Measurements from ENCODE around the gene ANKS3. TPM values are rescaled to one million over a fixed set of nuclear protein-coding genes. Genes with fewer than 3 reads are reported as not detected.

ANKS3 gene
- total RNA-seq, 1 experiment from 2014 or later = 22.6 TPM

- TF ChIP-seq EZH2 (IDR thresholded peaks at IDR 0.05; ENCODE audit: low read length, unreplicated experiment) = no peak
- no peak for TF ChIP-seq EZH2phosphoT487 (IDR thresholded peaks at IDR 0.05; ENCODE audit: borderline replicate concordance, low read length)
- TF ChIP-seq CTCF (conservative IDR thresholded peaks at IDR 0.05; ENCODE audit: low read depth, low read length) = no peak
- Histone ChIP-seq H3K27me3 (ENCODE audit: low read length) (no peaks in the 10 kb centered on the region), H3K4me3 (ENCODE audit: low read length) (no peak overlapping the region), H3K79me2 (ENCODE audit: low read length) (peaks cover 3% of the 10 kb centered on the region), H2AFZ (ENCODE audit: low read length) (no peak overlapping the region), H3K4me2 (ENCODE audit: low read length) (no peak overlapping the region), H3K9me2 (replicated peaks; ENCODE audit: low read length) (no peaks in the 10 kb centered on the region), H3K4me1 (ENCODE audit: insufficient read depth, low read length) (peaks cover 8% of the 10 kb centered on the region; the same call in 1 of the 2 replicates), H3K36me3 (ENCODE audit: low read depth, low read length) (no peaks in the 10 kb centered on the region), H3F3A (ENCODE audit: low read length, unreplicated experiment) (no peaks in the 10 kb centered on the region), H3K9ac (ENCODE audit: low read length) (no peak overlapping the region), H3K27ac (ENCODE audit: low read length) (no peak overlapping the region), H4K20me1 (ENCODE audit: low read length) (no peaks in the 10 kb centered on the region), H3K9me3 (ENCODE audit: low read length) (no peaks in the 10 kb centered on the region)
- ChIA-PET POLR2A (ENCODE audit: unreplicated experiment) (no interaction called here), CTCF (no interaction called here)
- BruUV-seq (replicated peaks) = no TSS peak
- no peak for DNase-seq
- intact Hi-C loops (cut with micrococcal nuclease) = no loop called here
- no peak for ATAC-seq
Measured at GRCh38 chr16:4771646-4772045, 37.6 kb upstream of the ANKS3 start.

GRCh38 chr16:4769306-4769638, 35.2 kb upstream of the ANKS3 start:
- POLR2A ChIA-PET (ENCODE audit: unreplicated experiment) = no interaction called here
- ATAC-seq = no peak
- BruUV-seq (replicated peaks) = no TSS peak
- Histone ChIP-seq H3K9ac (ENCODE audit: low read length) (no peak overlapping the region), H4K20me1 (ENCODE audit: low read length) (no peaks in the 10 kb centered on the region), H2AFZ (ENCODE audit: low read length) (peak overlapping the region; percentile 85), H3K27me3 (ENCODE audit: low read length) (no peaks in the 10 kb centered on the region), H3K4me1 (ENCODE audit: insufficient read depth, low read length) (peaks cover 15% of the 10 kb centered on the region), H3K27ac (ENCODE audit: low read length) (no peak overlapping the region), H3K4me3 (ENCODE audit: low read length) (peak overlapping the region; percentile 64), H3K36me3 (ENCODE audit: low read depth, low read length) (no peaks in the 10 kb centered on the region), H3K4me2 (ENCODE audit: low read length) (peak overlapping the region; percentile 92), H3K9me3 (ENCODE audit: low read length) (no peaks in the 10 kb centered on the region), H3K79me2 (ENCODE audit: low read length) (peaks cover 20% of the 10 kb centered on the region), H3F3A (ENCODE audit: low read length, unreplicated experiment) (no peaks in the 10 kb centered on the region), H3K9me2 (replicated peaks; ENCODE audit: low read length) (no peaks in the 10 kb centered on the region)
- intact Hi-C loops (cut with micrococcal nuclease) = no loop called here
- DNase-seq = no peak
- TF ChIP-seq EZH2 (IDR thresholded peaks at IDR 0.05; ENCODE audit: low read length, unreplicated experiment) (no peak), CTCF (conservative IDR thresholded peaks at IDR 0.05; ENCODE audit: low read depth, low read length) (no peak), EZH2phosphoT487 (IDR thresholded peaks at IDR 0.05; ENCODE audit: borderline replicate concordance, low read length) (no peak)
- CTCF ChIA-PET = interaction anchor here (0.7 to 0.8 kb wide), 2 partner anchors 32 to 274 kb away, joined by 3 read pairs; no protein-coding TSS in a partner anchor

GRCh38 chr16:4768549-4769305, 34.7 kb upstream of the ANKS3 start:
- no peaks in the 10 kb centered on the region for H3K36me3 ChIP-seq (ENCODE audit: low read depth, low read length)
- peak overlapping the region; percentile 64 for H3K4me3 ChIP-seq (ENCODE audit: low read length)
- no peaks in the 10 kb centered on the region for H3K27me3 ChIP-seq (ENCODE audit: low read length)
- H3K9ac ChIP-seq (ENCODE audit: low read length) = peak overlapping the region; percentile 56
- H3K9me2 ChIP-seq (replicated peaks; ENCODE audit: low read length) = no peaks in the 10 kb centered on the region
- H3K4me2 ChIP-seq (ENCODE audit: low read length) = peak overlapping the region; percentile 92
- H3K79me2 ChIP-seq (ENCODE audit: low read length) = peaks cover 20% of the 10 kb centered on the region
- H4K20me1 ChIP-seq (ENCODE audit: low read length) = no peaks in the 10 kb centered on the region
- POLR2A ChIA-PET (ENCODE audit: unreplicated experiment) = no interaction called here
- peak overlapping the region; percentile 85 for H2AFZ ChIP-seq (ENCODE audit: low read length)
- no peaks in the 10 kb centered on the region for H3F3A ChIP-seq (ENCODE audit: low read length, unreplicated experiment)
- H3K27ac ChIP-seq (ENCODE audit: low read length) = peak overlapping the region; percentile 41
- peak; percentile 89 for ATAC-seq
- peak; percentile 91 for DNase-seq
- CTCF ChIA-PET = interaction anchor here (0.7 to 0.8 kb wide), 2 partner anchors 33 to 274 kb away, joined by 3 read pairs; no protein-coding TSS in a partner anchor
- BruUV-seq (replicated peaks) = TSS peak; percentile 52
- H3K4me1 ChIP-seq (ENCODE audit: insufficient read depth, low read length) = peaks cover 15% of the 10 kb centered on the region
- intact Hi-C loops (cut with micrococcal nuclease) = no loop called here
- H3K9me3 ChIP-seq (ENCODE audit: low read length) = no peaks in the 10 kb centered on the region
- no peak for TF ChIP-seq EZH2phosphoT487 (IDR thresholded peaks at IDR 0.05; ENCODE audit: borderline replicate concordance, low read length)
- TF ChIP-seq EZH2 (IDR thresholded peaks at IDR 0.05; ENCODE audit: low read length, unreplicated experiment) = no peak
- no peak for TF ChIP-seq CTCF (conservative IDR thresholded peaks at IDR 0.05; ENCODE audit: low read depth, low read length)

All from PC-3 (cell line).